Type B pancreatic cell (in vitro differentiated cells): ENCODE data around the gene SLC36A3. TPM values are rescaled to one million over a fixed set of nuclear protein-coding genes. Genes with fewer than 3 reads are reported as not detected.

Experiments used
- DNase-seq: peaks from one replicate; pipeline ENCODE4 v3.0.0; 2021; ENCODE audit warnings: mixed read lengths; ENCODE audit not compliant: unreplicated experiment; ENCODE audit errors: extremely low spot score
- H3K27ac Mint-ChIP-seq: 2 replicates; pipeline ENCODE4 v1.8.0; 2021; ENCODE audit warnings: mild to moderate bottlenecking, mixed read lengths
- H3K27me3 Mint-ChIP-seq: 2 replicates; pipeline ENCODE4 v1.8.0; 2021; ENCODE audit warnings: mixed read lengths
- H3K36me3 Mint-ChIP-seq: 2 replicates; pipeline ENCODE4 v1.8.0; 2021; ENCODE audit warnings: mixed read lengths
- H3K4me1 Mint-ChIP-seq: one replicate; pipeline ENCODE4 v1.8.0; 2021; ENCODE audit warnings: mixed read lengths; ENCODE audit not compliant: unreplicated experiment
- H3K4me3 Mint-ChIP-seq: 2 replicates; pipeline ENCODE4 v1.8.0; 2021; ENCODE audit warnings: mild to moderate bottlenecking, mixed read lengths
- H3K9me3 Mint-ChIP-seq: 2 replicates; pipeline ENCODE4 v1.8.0; 2021; ENCODE audit warnings: mixed read lengths
- CTCF ChIP-seq: fragments of 200-600 bp; sonication (generic); conservative IDR thresholded peaks from 2 replicates; pipeline ENCODE4 v1.5.0; 2021; ENCODE audit warnings: antibody characterized with exemption, mild to moderate bottlenecking
- total RNA-seq: library from RNA; stranded (reverse); gene quantifications from 2 replicates; pipeline ENCODE4 v1.2.1, GENCODE V29; 2021; ENCODE audit warnings: low replicate concordance

Gene SLC36A3
- total RNA-seq, 1 donor from 2014 or later = not detected

DNA sequence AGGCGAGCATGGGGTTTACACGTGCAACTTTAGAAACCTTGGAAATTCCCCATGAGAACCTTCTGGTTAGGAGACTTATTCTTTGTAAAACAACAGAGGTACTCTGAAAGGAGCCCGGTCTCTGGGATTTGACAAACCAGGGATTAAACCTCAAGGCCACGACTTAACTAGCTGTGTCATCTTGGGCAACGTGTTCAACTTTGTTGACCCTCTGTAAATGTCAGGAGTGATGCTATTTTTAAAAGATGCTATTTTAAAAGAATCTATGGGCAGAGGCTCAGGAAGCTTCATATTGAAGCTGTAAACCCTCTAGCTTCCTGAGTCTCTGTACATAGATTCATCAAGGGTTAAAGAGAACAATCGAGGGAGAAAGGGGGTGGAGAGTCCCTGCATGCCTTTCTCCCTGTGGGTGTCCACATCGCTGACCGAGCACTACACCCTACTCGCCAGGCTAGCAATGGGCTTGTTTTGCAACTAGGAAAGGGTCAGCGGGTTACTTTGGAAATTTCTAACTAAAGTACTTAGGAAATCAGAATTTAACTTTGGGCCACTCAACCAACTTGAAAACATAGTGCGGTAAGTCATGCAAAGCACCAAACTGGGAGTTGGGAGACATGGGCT lies 41.7 kb upstream of the SLC36A3 start:
- H3K27me3 Mint-ChIP-seq = peaks cover 72% of the 10 kb centered on the region
- peaks cover 9% of the 10 kb centered on the region for H3K4me1 Mint-ChIP-seq
- no peak overlapping the region for H3K27ac Mint-ChIP-seq
- no peak overlapping the region for H3K4me3 Mint-ChIP-seq
- DNase-seq = no peak
- H3K9me3 Mint-ChIP-seq = no peaks in the 10 kb centered on the region
- no peak for TF ChIP-seq CTCF
- H3K36me3 Mint-ChIP-seq = no peaks in the 10 kb centered on the region

DNA sequence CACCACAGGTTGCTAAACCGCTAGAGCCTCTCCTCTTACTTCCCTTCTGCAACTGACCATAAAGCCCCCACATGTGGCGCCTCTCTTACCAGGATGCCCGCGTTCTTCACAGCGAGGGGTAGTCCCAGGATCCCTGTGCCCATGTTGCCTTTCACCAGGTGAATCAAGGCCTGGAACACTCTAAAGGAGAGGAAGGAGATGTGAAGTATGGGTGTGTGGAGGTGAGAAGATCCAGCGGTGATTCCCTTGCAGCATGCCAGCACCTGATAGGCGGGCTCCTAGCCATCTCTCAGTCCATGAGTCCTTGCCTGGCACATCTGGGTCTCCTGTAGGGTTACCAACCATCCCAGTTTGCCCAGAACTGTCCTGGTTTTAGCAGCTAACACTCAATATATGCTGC lies 40.5 kb upstream of the SLC36A3 start:
- no peak overlapping the region for H3K27ac Mint-ChIP-seq
- DNase-seq = no peak
- H3K27me3 Mint-ChIP-seq = peaks cover 79% of the 10 kb centered on the region
- peaks cover 9% of the 10 kb centered on the region for H3K4me1 Mint-ChIP-seq
- no peak overlapping the region for H3K4me3 Mint-ChIP-seq
- no peaks in the 10 kb centered on the region for H3K36me3 Mint-ChIP-seq
- TF ChIP-seq CTCF = no peak
- H3K9me3 Mint-ChIP-seq = no peaks in the 10 kb centered on the region

GRCh38 chr5:151340004-151340403 lies 36.4 kb upstream of the SLC36A3 start:
- no peak for TF ChIP-seq CTCF
- no peak for DNase-seq
- Mint-ChIP-seq H3K9me3 (no peaks in the 10 kb centered on the region), H3K36me3 (no peaks in the 10 kb centered on the region), H3K27me3 (peaks cover 63% of the 10 kb centered on the region), H3K4me3 (no peak overlapping the region), H3K27ac (no peak overlapping the region), H3K4me1 (no peaks in the 10 kb centered on the region)

GRCh38 chr5:151338734-151339133 lies 35.2 kb upstream of the SLC36A3 start:
- Mint-ChIP-seq H3K4me1 (peaks cover 5% of the 10 kb centered on the region), H3K27me3 (peaks cover 52% of the 10 kb centered on the region), H3K27ac (no peak overlapping the region), H3K36me3 (no peaks in the 10 kb centered on the region), H3K4me3 (no peak overlapping the region), H3K9me3 (no peaks in the 10 kb centered on the region)
- TF ChIP-seq CTCF = no peak
- no peak for DNase-seq

DNA sequence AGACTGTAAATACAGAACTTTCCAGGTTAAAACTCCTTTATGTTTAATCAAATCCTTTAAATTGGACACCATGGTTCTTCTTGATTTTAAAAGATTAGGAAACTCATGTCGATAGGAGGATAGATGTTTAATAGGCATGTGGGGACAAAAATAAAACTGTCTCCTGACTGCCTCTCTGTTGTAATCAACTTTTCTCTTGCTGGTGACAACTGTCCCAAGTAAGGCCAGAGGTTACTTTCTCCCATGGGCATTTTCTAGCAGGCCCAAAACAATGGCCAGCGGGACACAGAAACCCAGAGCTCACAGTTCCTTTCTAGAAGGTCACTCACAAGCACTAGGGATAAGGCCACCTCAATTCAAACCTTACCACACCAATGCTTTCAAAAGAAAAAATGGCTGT lies 29.3 kb upstream of the SLC36A3 start:
- no peak overlapping the region for H3K4me3 Mint-ChIP-seq
- H3K27ac Mint-ChIP-seq = no peak overlapping the region
- DNase-seq = no peak
- no peak for TF ChIP-seq CTCF
- peaks cover 7% of the 10 kb centered on the region for H3K27me3 Mint-ChIP-seq
- H3K36me3 Mint-ChIP-seq = no peaks in the 10 kb centered on the region
- H3K4me1 Mint-ChIP-seq = peaks cover 5% of the 10 kb centered on the region
- no peaks in the 10 kb centered on the region for H3K9me3 Mint-ChIP-seq

GRCh38 chr5:151328734-151329133 lies 25.2 kb upstream of the SLC36A3 start:
- H3K27me3 Mint-ChIP-seq = no peaks in the 10 kb centered on the region
- TF ChIP-seq CTCF = no peak
- H3K27ac Mint-ChIP-seq = no peak overlapping the region
- H3K4me3 Mint-ChIP-seq = no peak overlapping the region
- H3K36me3 Mint-ChIP-seq = no peaks in the 10 kb centered on the region
- H3K9me3 Mint-ChIP-seq = no peaks in the 10 kb centered on the region
- DNase-seq = no peak
- no peaks in the 10 kb centered on the region for H3K4me1 Mint-ChIP-seq
